Thymus (tissue), 14 donors: ENCODE data around the gene CD4. TPM values are rescaled to one million over a fixed set of nuclear protein-coding genes. Genes with fewer than 3 reads are reported as not detected.
"Not testable (repeated sequence)": the region's sequence is repeated elsewhere in the genome, so short reads cannot be mapped to it uniquely, and the experiment has no call there.

Source experiments
- DNase-seq, 9 donors: peaks; one replicate each; pipeline ENCODE4 v3.0.0-alpha.2; 2013; ENCODE audit warnings: low spot score in 9 of 9, low read depth in 6 of 9, missing footprints in 1 of 9
- H3K27ac ChIP-seq, 2 donors: one replicate each; pipeline ENCODE4 v1.5.1; 2013; ENCODE audit warnings: control low read depth in 1 of 2, low read depth in 1 of 2, low read length in 1 of 2, mild to moderate bottlenecking in 1 of 2, moderate library complexity in 1 of 2
- H3K27me3 ChIP-seq, 2 donors: one replicate each; pipeline ENCODE4 v1.5.1; 2013; ENCODE audit warnings: low read length in 1 of 2; ENCODE audit not compliant: control insufficient read depth in 2 of 2, insufficient read depth in 1 of 2
- H3K36me3 ChIP-seq, 2 donors: one replicate each; pipeline ENCODE4 v1.5.1; 2013; ENCODE audit warnings: low read length in 1 of 2, mild to moderate bottlenecking in 1 of 2, moderate library complexity in 1 of 2; ENCODE audit not compliant: control insufficient read depth in 2 of 2, insufficient read depth in 2 of 2
- H3K4me1 ChIP-seq, 2 donors: one replicate each; pipeline ENCODE4 v1.5.1; 2013; ENCODE audit warnings: low read length in 2 of 2; ENCODE audit not compliant: control insufficient read depth in 2 of 2, insufficient read depth in 2 of 2
- H3K4me3 ChIP-seq, 2 donors: one replicate each; pipeline ENCODE4 v1.5.1; 2013; ENCODE audit warnings: low read length in 2 of 2, control low read depth in 1 of 2, mild to moderate bottlenecking in 1 of 2
- H3K9me3 ChIP-seq, 2 donors: one replicate each; pipeline ENCODE4 v1.5.1; 2013; ENCODE audit warnings: low read length in 1 of 2, mild to moderate bottlenecking in 1 of 2; ENCODE audit not compliant: control insufficient read depth in 2 of 2, insufficient read depth in 1 of 2
- WGBS: extraction: QIAGEN DNeasy Blood & Tissue Kit; methylation state at CpG from one replicate; pipeline ENCODE4 v1.1.7; 2013; 5-methylcytosine and 5-hydroxymethylcytosine counted together
- long read RNA-seq, 10 donors: transcript quantifications; one replicate each; lab custom pipeline, GENCODE V29; 2026
- polyA plus RNA-seq: library from polyadenylated mRNA; stranded (reverse); fragments of 200-250 nt; gene quantifications from one replicate; pipeline ENCODE4 v1.2.3, GENCODE V29; 2013
- total RNA-seq: library from RNA; stranded (reverse); fragments of 120-200 nt; gene quantifications from one replicate; pipeline ENCODE4 v1.2.4, GENCODE V29; 2013
- donor health status: healthy.

Gene CD4
- 91.9 TPM for total RNA-seq
- polyA plus RNA-seq = 50.9 TPM
- long read RNA-seq, donor 1, partial matches to known transcripts = 0 of 1 reads
- long read RNA-seq, donor 1, other reads (novel, unspliced or antisense) = 0 of 1 reads
- long read RNA-seq, donor 2 = 0 reads
- long read RNA-seq, donor 3, transcript CD4-201 (10 exons, 3,114 nt) = major isoform, 73 of 411 reads
- long read RNA-seq, donor 3, partial matches to known transcripts = 331 of 411 reads
- long read RNA-seq, donor 3, other reads (novel, unspliced or antisense) = 5 of 411 reads
- long read RNA-seq, donor 4, transcript CD4-201 (10 exons, 3,114 nt) = major isoform, 21 of 32 reads
- long read RNA-seq, donor 4, partial matches to known transcripts = 11 of 32 reads
- long read RNA-seq, donor 4, other reads (novel, unspliced or antisense) = 0 of 32 reads
- long read RNA-seq, donor 5, transcript CD4-201 (10 exons, 3,114 nt) = major isoform, 53 of 92 reads
- long read RNA-seq, donor 5, partial matches to known transcripts = 39 of 92 reads
- long read RNA-seq, donor 5, other reads (novel, unspliced or antisense) = 0 of 92 reads
- long read RNA-seq, donor 6, transcript CD4-201 (10 exons, 3,114 nt) = major isoform, 27 of 96 reads
- long read RNA-seq, donor 6, partial matches to known transcripts = 68 of 96 reads
- long read RNA-seq, donor 6, other reads (novel, unspliced or antisense) = 0 of 96 reads
- long read RNA-seq, donor 7, transcript CD4-201 (10 exons, 3,114 nt) = major isoform, 25 of 79 reads
- long read RNA-seq, donor 7, partial matches to known transcripts = 53 of 79 reads
- long read RNA-seq, donor 7, other reads (novel, unspliced or antisense) = 0 of 79 reads
- long read RNA-seq, donor 8, transcript CD4-201 (10 exons, 3,114 nt) = major isoform, 15 of 39 reads
- long read RNA-seq, donor 8, partial matches to known transcripts = 24 of 39 reads
- long read RNA-seq, donor 8, other reads (novel, unspliced or antisense) = 0 of 39 reads
- long read RNA-seq, donor 9, transcript CD4-201 (10 exons, 3,114 nt) = major isoform, 34 of 63 reads
- long read RNA-seq, donor 9, partial matches to known transcripts = 22 of 63 reads
- long read RNA-seq, donor 9, other reads (novel, unspliced or antisense) = 7 of 63 reads
- long read RNA-seq, donor 10, transcript CD4-201 (10 exons, 3,114 nt) = major isoform, 33 of 57 reads
- long read RNA-seq, donor 10, partial matches to known transcripts = 24 of 57 reads
- long read RNA-seq, donor 10, other reads (novel, unspliced or antisense) = 0 of 57 reads

DNA sequence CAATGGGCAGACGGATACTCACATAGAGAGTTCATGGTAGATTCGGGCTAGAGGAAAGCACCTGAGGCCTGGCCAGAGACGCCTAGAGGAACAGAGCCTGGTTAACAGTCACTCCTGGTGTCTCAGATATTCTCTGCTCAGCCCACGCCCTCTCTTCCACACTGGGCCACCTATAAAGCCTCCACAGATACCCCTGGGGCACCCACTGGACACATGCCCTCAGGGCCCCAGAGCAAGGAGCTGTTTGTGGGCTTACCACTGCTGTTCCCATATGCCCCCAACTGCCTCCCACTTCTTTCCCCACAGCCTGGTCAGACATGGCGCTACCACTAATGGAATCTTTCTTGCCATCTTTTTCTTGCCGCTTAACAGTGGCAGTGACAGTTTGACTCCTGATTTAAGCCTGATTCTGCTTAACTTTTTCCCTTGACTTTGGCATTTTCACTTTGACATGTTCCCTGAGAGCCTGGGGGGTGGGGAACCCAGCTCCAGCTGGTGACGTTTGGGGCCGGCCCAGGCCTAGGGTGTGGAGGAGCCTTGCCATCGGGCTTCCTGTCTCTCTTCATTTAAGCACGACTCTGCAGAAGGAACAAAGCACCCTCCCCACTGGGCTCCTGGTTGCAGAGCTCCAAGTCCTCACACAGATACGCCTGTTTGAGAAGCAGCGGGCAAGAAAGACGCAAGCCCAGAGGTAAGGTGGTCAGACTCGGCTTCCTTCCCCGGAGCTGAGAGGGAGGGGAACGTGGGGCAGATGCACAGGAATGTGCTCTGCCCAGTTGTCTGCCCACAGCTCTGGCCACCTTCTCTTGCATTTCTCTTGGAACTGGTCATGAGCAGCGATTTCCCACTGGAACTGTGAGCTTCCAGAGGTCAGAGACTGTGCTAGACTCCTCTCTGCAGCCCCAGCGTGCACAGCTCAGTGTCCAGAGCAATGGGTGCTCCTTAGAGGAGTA, at the start of gene CD4:
TSS of gene CD4 (plus strand) at position 557 of the 953 bp plus-strand sequence. CDS start 10,611 bp downstream, outside the sequence.
- Histone ChIP-seq H3K27ac (peak within 1 kb of the TSS; percentile 88 to 92), H3K27me3 (no peaks in the 10 kb centered on the region), H3K4me3 (peak within 1 kb of the TSS; percentile 59 to 94), H3K4me1 (peaks cover 44 to 85% of the 10 kb centered on the region in 2 donors), H3K9me3 (peaks cover 0 to 7% of the 10 kb centered on the region in 2 donors), H3K36me3 (peaks cover 3 to 16% of the 10 kb centered on the region in 2 donors)
- WGBS = 36% methylated on average over 18 of the region's 18 CpGs
- peak in 6 of 9 donors; percentile 68 to 92 (median 83) for DNase-seq

DNA sequence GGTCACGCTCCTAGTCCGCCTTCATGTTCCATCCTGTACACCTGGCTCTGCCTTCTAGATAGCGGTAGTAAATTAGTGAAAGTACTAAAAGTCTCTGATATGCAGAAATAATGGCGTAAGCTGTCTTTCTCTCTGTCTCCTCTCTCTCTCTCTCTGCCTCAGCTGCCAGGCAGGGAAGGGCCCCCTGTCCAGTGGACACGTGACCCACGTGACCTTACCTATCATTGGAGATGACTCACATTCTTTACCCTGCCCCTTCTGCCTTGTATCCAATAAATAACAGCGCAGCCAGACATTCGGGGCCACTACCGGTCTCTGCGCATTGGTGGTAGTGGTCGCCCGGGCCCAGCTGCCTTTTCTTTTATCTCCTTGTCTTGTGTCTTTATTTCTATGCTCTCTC, 47.2 kb upstream of the CD4 start:
- H3K27me3 ChIP-seq, H3K4me3 ChIP-seq, H3K27ac ChIP-seq, H3K9me3 ChIP-seq, DNase-seq: not testable (repeated sequence)
- H3K4me1 ChIP-seq = peaks cover 0 to 17% of the 10 kb centered on the region in 2 donors
- WGBS = 92% methylated on average over 12 of the region's 12 CpGs
- peaks cover 7 to 16% of the 10 kb centered on the region in 2 donors for H3K36me3 ChIP-seq

DNA sequence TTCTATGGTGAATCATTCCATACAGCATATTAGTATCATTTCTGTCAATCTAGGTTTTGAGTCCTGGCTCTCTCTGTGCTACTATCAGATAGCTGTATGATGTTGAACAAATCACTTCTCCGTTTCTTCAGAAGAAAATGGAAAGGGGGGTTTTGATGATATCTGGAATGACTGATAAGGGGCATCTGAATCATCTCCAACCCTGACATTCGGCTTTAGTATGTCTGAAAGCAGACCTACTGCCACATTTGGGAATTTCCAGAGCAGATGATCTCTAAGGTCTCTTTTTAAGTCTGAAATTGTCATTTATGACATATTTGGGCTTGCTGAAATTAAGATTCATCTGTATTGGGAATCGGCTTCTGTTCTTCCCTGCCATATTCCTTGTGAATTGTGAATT, 46.5 kb upstream of the CD4 start:
- DNase-seq = no peak
- Histone ChIP-seq H3K4me3 (no peak overlapping the region), H3K27ac (no peak overlapping the region), H3K9me3 (no peaks in the 10 kb centered on the region), H3K36me3 (peaks cover 14 to 24% of the 10 kb centered on the region in 2 donors), H3K4me1 (peaks cover 0 to 17% of the 10 kb centered on the region in 2 donors), H3K27me3 (no peaks in the 10 kb centered on the region)
- 93% methylated on average over 3 of the region's 3 CpGs for WGBS

DNA sequence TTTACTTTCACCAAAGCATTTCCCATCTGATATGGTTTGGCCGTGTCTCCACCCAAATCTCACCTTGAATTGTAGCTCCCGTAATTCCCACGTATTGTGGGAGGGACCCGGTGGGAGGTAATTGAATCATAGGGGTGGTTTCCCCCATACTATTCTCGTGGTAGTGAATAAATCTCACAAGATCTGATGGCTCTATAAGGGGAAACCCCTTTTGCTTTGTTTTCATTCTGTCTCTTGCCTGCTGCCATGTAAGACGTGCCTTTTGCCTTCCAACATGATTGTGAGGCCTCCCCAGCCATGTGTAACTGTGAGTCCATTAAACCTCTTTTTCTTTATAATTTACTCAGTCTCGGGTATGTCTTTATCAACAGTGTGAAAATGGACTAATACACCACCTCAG, 46.0 kb upstream of the CD4 start:
- Histone ChIP-seq H3K4me1 (peaks cover 0 to 17% of the 10 kb centered on the region in 2 donors), H3K36me3 (peaks cover 19 to 28% of the 10 kb centered on the region in 2 donors)
- not testable (repeated sequence) for H3K27me3 ChIP-seq, H3K27ac ChIP-seq, H3K4me3 ChIP-seq, DNase-seq, H3K9me3 ChIP-seq
- 86% methylated on average over 7 of the region's 7 CpGs for WGBS

DNA sequence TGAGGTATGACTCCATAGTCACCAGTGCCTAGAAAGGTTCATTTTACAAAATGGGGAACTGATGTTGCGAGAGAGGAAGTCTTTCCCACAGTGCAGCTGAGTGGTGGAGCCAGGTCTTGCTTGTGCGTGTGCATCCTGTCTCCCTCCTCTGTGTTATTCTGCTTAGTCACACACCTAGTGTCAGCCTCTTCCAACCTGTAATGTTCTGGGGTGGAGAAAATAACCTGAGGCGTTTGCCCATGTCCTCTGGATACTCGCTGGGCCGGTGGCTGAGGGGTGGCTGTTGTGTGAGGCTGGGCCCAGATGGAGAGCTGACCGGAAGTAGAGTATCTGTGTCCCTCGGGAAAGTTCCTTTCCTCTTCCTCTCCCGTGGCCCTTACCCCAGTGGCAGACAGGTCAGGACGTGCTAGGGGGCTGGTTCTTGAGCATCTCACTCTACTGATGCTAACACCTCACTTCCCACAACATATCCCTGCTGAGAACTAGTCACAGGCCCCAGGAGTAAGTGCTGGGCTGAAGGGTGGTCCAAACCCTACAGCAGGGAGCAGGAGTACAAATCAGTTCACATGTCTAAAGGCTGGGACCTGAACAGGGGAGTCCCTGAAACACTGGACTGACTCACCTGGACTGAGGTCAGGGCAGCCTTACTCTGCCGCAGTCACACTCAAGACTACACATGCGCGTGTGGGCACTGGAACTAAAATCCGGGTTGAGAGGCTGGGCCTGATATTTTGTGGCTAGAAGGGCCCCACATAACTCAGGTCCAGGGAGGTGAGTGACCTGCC, 43.4 kb upstream of the CD4 start:
- H3K4me1 ChIP-seq = peaks cover 0 to 17% of the 10 kb centered on the region in 2 donors
- no peak overlapping the region for H3K4me3 ChIP-seq
- DNase-seq = peak in 1 of 9 donors; percentile 66
- 43% methylated on average over 13 of the region's 13 CpGs for WGBS
- peak overlapping the region; percentile 52 to 53 for H3K27ac ChIP-seq
- H3K9me3 ChIP-seq = no peaks in the 10 kb centered on the region
- peaks cover 42 to 55% of the 10 kb centered on the region in 2 donors for H3K36me3 ChIP-seq
- H3K27me3 ChIP-seq = no peaks in the 10 kb centered on the region

DNA sequence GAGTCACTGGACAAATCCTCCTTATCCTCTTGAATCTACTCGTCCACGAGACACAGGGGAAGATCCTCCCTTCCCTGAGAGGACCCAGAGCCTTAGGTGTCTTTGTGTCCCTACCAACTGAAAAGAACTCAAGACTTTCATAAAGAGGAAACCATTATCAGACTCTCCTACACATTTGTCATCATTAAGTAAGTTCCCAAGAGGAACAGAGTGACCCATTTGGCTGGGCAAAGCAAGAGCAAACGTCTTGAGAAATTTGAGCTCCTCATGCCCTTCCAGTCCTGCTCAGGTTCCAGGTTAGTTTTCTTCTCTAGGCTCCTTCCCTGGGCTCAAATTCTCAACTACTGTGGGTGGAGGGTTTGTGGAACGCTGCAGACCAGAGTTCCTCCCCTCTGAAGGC, 42.1 kb upstream of the CD4 start:
- Histone ChIP-seq H3K4me1 (peaks cover 3 to 24% of the 10 kb centered on the region in 2 donors), H3K27ac (no peak overlapping the region), H3K4me3 (no peak overlapping the region), H3K9me3 (no peaks in the 10 kb centered on the region), H3K36me3 (peaks cover 48 to 63% of the 10 kb centered on the region in 2 donors), H3K27me3 (no peaks in the 10 kb centered on the region)
- 96% methylated on average over 4 of the region's 4 CpGs for WGBS
- DNase-seq = no peak

DNA sequence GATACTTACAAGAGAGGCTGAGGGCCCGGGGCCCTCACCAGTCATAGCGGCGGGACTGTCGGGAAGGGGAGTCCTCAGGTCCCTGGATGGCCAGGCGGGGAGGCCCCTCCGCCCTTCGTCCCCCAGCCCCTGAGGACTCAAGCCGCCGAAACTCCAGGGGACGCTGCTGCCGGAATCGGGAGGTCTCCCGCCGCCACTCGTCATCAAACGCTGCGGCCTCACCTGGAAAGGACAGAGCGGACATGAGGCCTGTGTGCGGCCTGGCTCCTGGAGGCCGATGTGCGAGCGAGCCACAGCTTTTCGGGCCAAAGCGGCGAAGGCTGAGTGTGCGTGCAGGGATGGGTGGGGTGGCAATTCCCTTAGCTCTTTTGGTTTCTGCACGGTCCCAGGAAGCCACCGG, 40.6 kb upstream of the CD4 start:
- Histone ChIP-seq H3K9me3 (no peaks in the 10 kb centered on the region), H3K4me3 (no peak overlapping the region), H3K4me1 (peaks cover 7 to 35% of the 10 kb centered on the region in 2 donors), H3K27ac (no peak overlapping the region), H3K36me3 (peaks cover 48 to 63% of the 10 kb centered on the region in 2 donors), H3K27me3 (no peaks in the 10 kb centered on the region)
- no peak for DNase-seq
- WGBS = 98% methylated on average over 28 of the region's 28 CpGs
